ENCODE results near the gene DNAJC2. TPM values are rescaled to one million over a fixed set of nuclear protein-coding genes. Genes with fewer than 3 reads are reported as not detected.
"Not testable (repeated sequence)": the region's sequence is repeated elsewhere in the genome, so short reads cannot be mapped to it uniquely, and the experiment has no call there.

The DNAJC2 gene
- total and polyA plus RNA-seq, 9 donors: 11.1 to 29.5 (median 18.3) TPM

DNA sequence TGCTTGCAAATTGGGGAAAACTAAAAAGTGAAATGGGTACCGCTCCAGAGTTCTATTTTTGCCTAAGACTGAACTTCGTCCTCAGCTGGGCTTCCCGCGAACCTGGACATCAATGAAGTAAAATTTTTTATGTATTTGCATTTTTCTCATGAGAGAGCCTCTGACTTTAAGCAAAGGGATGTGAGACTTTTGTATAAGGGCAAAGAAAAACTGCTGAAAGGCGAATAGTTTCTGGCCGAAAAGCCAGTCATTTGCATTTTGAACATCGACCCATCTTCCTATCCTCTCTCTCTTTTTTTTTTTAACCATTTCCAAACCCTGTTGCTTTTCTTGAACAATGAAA lies 46.8 kb downstream of the DNAJC2 start:
- Histone ChIP-seq H3K4me1 (ENCODE audit: insufficient read depth) (peaks cover 4% of the 10 kb centered on the region), H3K4me3 (peak overlapping the region; percentile 81), H3K9me3 (no peaks in the 10 kb centered on the region), H3K27ac (peak overlapping the region in 1 of 2 donors; percentile 70), H3K36me3 (no peaks in the 10 kb centered on the region), H3K27me3 (no peaks in the 10 kb centered on the region)
- no peak for DNase-seq
- TF ChIP-seq EP300 (IDR thresholded peaks at IDR 0.05): no peak
- TF ChIP-seq, protein P1, sequence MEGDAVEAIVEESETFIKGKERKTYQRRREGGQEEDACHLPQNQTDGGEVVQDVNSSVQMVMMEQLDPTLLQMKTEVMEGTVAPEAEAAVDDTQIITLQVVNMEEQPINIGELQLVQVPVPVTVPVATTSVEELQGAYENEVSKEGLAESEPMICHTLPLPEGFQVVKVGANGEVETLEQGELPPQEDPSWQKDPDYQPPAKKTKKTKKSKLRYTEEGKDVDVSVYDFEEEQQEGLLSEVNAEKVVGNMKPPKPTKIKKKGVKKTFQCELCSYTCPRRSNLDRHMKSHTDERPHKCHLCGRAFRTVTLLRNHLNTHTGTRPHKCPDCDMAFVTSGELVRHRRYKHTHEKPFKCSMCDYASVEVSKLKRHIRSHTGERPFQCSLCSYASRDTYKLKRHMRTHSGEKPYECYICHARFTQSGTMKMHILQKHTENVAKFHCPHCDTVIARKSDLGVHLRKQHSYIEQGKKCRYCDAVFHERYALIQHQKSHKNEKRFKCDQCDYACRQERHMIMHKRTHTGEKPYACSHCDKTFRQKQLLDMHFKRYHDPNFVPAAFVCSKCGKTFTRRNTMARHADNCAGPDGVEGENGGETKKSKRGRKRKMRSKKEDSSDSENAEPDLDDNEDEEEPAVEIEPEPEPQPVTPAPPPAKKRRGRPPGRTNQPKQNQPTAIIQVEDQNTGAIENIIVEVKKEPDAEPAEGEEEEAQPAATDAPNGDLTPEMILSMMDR (IDR thresholded peaks at IDR 0.05): no peak
- no peak for TF ChIP-seq POLR2A (IDR thresholded peaks at IDR 0.05)
- intact Hi-C loops (cut with DNase I): no loop called here
- WGBS, 3 donors: 1% methylated on average over 7 of the region's 7 CpGs

DNA sequence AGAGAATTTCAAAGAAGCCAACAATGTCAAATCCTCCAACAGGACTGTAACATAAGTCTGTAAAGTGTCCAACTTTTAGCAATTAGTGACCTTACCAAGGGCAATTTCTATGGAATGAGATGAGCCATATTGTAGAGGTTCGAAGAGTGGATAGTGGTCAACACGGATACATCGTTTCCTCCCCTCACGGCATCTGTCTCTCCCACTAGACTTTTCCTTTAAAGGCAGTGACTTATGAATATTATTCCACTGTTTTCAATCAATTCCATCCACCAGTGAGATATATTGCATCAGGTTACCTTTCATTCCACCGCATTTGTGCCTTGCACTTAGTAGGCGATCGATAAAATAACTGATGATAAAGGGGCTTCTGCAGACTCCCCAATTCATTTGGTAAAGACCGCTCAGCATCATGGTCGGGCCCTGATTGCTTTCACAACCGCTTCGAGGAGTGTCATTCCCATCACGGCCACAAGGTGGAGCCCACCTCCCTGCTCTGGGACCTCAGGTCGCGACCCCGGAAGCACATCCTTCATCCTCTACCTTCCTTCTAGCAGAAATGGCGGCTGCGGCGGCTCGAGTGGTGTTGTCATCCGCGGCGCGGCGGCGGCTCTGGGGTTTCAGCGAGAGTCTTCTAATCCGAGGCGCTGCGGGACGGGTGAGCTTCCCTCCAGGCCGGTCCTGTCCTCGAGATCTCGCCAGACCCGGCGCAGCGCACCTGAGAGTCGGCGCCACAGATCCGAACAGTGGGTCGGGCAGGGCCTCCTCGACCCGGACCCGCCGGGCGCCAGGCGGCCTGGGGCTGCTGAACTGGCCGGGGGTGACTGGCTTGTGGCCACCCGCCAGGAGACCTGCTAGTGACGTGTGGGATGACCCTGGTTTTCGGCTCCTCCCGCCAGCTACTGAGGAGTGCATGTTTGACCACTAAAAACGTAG lies 47.4 kb downstream of the DNAJC2 start, which contains the start of gene PMPCB:
PMPCB (plus strand) TSS at position 535 of the 936 bp plus-strand sequence; CDS start at position 560, 25 bp downstream.
- Histone ChIP-seq H3K9me3 (no peaks in the 10 kb centered on the region), H3K4me3 (peak within 1 kb of the TSS; percentile 81), H3K27me3 (no peaks in the 10 kb centered on the region), H3K27ac (peak within 1 kb of the TSS in 1 of 2 donors; percentile 70), H3K4me1 (ENCODE audit: insufficient read depth) (peaks cover 4% of the 10 kb centered on the region), H3K36me3 (no peaks in the 10 kb centered on the region)
- TF ChIP-seq EP300 (IDR thresholded peaks at IDR 0.05) (no peak), POLR2A (IDR thresholded peaks at IDR 0.05) (peak; percentile 41)
- TF ChIP-seq, protein P1 (IDR thresholded peaks at IDR 0.05): peak; percentile 91 to 97 (median 92)
- intact Hi-C loops (cut with DNase I): no loop called here
- WGBS, 3 donors: 1 to 2% (median 1%) methylated on average over 41 to 52 of the region's 52 CpGs
- DNase-seq: peak; percentile 93 to 98 (median 96)

DNA sequence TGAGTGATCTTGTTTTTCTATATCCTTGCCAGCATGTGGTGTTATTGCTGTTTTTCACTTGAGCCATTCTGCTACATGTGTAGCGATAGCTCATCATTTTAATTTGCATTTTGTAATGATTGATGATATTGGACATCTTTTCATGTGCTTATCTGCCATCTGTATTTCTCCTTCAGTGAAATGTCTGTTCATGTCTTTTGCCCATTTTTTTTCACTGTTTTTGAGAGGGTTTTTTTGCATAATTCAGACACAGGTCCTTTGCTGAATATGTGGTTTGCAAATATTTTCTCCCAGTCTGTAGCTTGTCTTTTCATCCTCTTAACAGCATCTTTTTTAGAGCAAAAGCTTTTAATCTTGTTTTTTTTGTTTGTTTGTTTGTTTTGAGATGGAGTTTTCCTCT lies 51.0 kb downstream of the DNAJC2 start:
- Histone ChIP-seq H3K27me3 (no peaks in the 10 kb centered on the region), H3K4me1 (ENCODE audit: insufficient read depth) (peaks cover 4% of the 10 kb centered on the region), H3K27ac (no peak overlapping the region), H3K36me3 (no peaks in the 10 kb centered on the region), H3K4me3 (no peak overlapping the region), H3K9me3 (no peaks in the 10 kb centered on the region)
- DNase-seq: no peak
- TF ChIP-seq POLR2A (IDR thresholded peaks at IDR 0.05) (no peak), EP300 (IDR thresholded peaks at IDR 0.05) (no peak)
- TF ChIP-seq, protein P1 (IDR thresholded peaks at IDR 0.05): no peak
- 94 to 98% (median 94%) methylated on average over 1 of the region's 1 CpG for WGBS, 3 donors
- intact Hi-C loops (cut with DNase I): no loop called here

DNA sequence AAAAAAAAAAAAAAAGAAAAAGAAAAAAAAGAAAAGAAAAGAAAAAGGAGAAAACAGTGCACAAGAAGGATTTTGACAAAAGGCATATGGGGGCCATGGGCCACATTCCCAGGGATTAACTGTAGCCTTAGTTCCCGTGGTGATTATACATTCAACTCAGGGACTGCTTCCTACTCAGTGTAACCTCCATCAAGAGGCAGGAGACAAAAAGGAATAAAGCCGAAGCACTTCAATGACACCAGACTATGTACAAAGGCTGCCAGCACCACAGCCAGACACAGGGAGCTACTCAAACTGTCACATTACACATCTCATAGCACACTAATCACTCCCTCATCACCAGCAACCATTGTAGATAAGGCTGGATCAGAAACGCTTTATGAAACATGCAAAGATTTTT lies 52.4 kb downstream of the DNAJC2 start:
- Histone ChIP-seq H3K36me3 (no peaks in the 10 kb centered on the region), H3K4me3 (no peak overlapping the region), H3K27ac (no peak overlapping the region), H3K9me3 (no peaks in the 10 kb centered on the region), H3K27me3 (no peaks in the 10 kb centered on the region), H3K4me1 (ENCODE audit: insufficient read depth) (peaks cover 3% of the 10 kb centered on the region)
- no peak for TF ChIP-seq EP300 (IDR thresholded peaks at IDR 0.05)
- TF ChIP-seq, protein P1 (IDR thresholded peaks at IDR 0.05): no peak
- TF ChIP-seq POLR2A (IDR thresholded peaks at IDR 0.05): no peak
- intact Hi-C loops (cut with DNase I): no loop called here
- WGBS, 3 donors: 61 to 76% (median 73%) methylated on average over 3 of the region's 3 CpGs
- no peak for DNase-seq

DNA sequence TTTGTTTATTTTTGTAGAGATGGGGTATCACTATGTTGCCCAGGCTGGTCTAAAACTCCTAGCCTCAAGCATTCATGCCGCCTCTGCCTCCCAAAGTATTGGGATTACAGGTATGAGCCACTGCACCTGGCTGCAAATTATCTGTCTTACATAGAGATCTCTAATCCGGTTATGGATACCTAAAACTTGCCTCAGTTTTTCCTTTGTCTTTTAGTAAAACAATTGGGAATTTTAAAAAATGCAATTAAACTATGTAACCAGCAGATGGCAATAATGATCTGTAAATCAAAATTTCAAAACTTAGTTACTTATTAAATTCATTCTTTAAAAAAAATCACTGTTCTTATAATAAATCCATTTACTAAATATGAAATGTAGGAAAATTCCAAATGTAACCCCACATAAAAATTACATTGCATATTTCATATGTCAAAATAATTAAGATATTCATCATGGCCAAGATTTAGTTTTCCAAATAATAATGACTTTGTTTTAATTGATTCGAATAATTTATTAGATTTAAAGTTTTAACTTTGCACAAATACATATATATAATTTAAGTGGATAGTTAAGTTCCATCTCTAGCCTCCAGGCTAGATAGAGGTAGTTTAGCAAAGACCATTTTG lies 61.7 kb downstream of the DNAJC2 start:
- 39 to 44% (median 42%) methylated on average over 3 of the region's 3 CpGs for WGBS, 3 donors
- intact Hi-C loops (cut with DNase I); H3K4me3 ChIP-seq: not testable (repeated sequence)

DNA sequence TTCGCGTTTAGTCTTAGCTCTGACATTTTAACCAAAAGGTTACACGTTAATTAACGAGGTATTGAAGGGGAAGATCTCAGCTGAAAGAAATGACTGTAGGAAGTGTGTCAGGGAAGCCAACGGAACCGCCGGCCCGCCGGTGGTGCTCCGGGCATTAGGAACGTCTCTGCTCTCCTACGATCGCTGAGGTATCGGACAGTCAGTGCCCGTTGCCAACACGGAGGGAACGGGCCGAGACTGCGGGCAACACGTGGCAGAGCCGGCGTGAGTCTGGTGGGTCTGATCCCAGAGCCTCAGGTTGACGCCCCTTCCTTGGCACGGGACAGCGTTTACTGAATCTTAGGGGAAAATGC lies 63.8 kb downstream of the DNAJC2 start:
- H3K27me3 ChIP-seq; H3K4me1 ChIP-seq (ENCODE audit: insufficient read depth); intact Hi-C loops (cut with DNase I); H3K9me3 ChIP-seq; H3K36me3 ChIP-seq: not testable (repeated sequence)
- WGBS, 3 donors: 0 to 1% (median 0%) methylated on average over 22 to 25 of the region's 25 CpGs
- DNase-seq: peak; percentile 27 to 63 (median 44)
- peak overlapping the region; percentile 59 for H3K4me3 ChIP-seq
- H3K27ac ChIP-seq: peak overlapping the region; percentile 29 to 66

More for the DNA sequence above, 61.7 kb downstream of the DNAJC2 start:
- H3K4me1 ChIP-seq (ENCODE audit: insufficient read depth); H3K27me3 ChIP-seq; H3K27ac ChIP-seq; H3K36me3 ChIP-seq; H3K9me3 ChIP-seq; DNase-seq: not testable (repeated sequence)
